ENCODE measurements around the gene SNED1. TPM values are rescaled to one million over a fixed set of nuclear protein-coding genes. Genes with fewer than 3 reads are reported as not detected.

SNED1 gene
- total and polyA plus RNA-seq, 4 donors = 0.65 to 18.1 (median 2.8) TPM

DNA sequence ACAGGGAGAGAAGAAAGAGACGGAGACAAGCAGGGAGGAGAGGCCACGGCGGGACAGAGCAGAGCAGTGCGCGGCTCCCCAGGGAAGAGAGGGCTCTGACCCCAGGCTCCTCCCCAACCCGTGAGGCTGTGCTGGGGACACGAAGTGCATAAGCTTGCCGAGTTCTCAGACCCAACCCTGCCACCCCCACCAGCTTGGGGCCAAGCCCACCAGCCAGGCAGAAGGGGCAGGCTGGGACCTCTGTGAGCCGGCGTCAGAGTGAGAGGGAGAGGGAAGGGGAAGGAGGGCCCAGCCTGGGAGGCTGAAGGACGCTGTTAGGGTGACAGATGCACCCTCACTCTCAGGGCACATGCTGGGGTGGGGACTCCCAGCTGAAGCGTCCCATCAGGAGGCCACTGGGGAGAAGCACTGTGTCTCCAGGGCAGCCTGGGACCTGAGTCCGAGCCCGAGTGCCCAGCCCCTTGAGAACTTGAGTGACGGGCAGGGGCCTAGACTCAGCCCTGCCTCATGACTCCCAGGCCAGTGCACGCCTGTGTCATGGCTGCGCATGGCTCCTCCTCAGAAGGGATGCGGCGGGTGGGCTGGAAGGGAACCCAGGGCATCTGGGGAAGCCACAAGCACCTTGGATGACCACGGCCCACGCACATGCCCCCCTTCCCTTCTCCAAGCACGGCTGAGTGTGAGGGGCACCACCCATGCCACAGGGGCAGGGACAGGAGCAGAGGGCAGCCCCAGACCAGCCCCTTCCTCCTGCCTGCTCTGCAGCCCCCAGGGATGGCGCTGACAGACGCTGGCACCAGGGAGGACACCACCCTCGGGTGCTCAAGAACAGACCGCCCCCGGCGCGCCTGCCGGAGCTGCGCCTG is 72.6 kb downstream of the SNED1 start:
- no peak overlapping the region for H3K4me3 ChIP-seq (ENCODE audit: low read depth in 1 of 3, low read length in 3 of 3)
- H3K36me3 ChIP-seq (ENCODE audit: control insufficient read depth in 4 of 4, insufficient read depth in 3 of 4, low read depth in 1 of 4, low read length in 3 of 4) = peaks cover 12 to 89% (median 31%) of the 10 kb centered on the region in 4 donors
- no peaks in the 10 kb centered on the region for H3K9me3 ChIP-seq (ENCODE audit: control insufficient read depth in 4 of 4, low read length in 3 of 4)
- H3K4me1 ChIP-seq (ENCODE audit: control insufficient read depth in 4 of 4, insufficient read depth in 4 of 4, low read length in 3 of 4) = no peaks in the 10 kb centered on the region
- no peak overlapping the region for H3K9ac ChIP-seq (ENCODE audit: low read depth in 1 of 2, low read length in 2 of 2)
- H3K27ac ChIP-seq (ENCODE audit: low read depth in 1 of 2, low read length in 2 of 2) = no peak overlapping the region
- no peaks in the 10 kb centered on the region for H3K27me3 ChIP-seq (ENCODE audit: control insufficient read depth in 4 of 4, insufficient read depth in 4 of 4, low read length in 3 of 4)
- no peak for TF ChIP-seq RXRA (IDR thresholded peaks at IDR 0.05)
- no peak for TF ChIP-seq NR2F2 (IDR thresholded peaks at IDR 0.05)
- no peak for TF ChIP-seq REST (IDR thresholded peaks at IDR 0.05)
- no peak for TF ChIP-seq HNF4G (IDR thresholded peaks at IDR 0.05)
- TF ChIP-seq CTCF (IDR thresholded peaks at IDR 0.05; ENCODE audit: low read depth, low read length, missing input control) = no peak
- no peak for TF ChIP-seq HNF4A (conservative IDR thresholded peaks at IDR 0.05)
- TF ChIP-seq, protein P1, sequence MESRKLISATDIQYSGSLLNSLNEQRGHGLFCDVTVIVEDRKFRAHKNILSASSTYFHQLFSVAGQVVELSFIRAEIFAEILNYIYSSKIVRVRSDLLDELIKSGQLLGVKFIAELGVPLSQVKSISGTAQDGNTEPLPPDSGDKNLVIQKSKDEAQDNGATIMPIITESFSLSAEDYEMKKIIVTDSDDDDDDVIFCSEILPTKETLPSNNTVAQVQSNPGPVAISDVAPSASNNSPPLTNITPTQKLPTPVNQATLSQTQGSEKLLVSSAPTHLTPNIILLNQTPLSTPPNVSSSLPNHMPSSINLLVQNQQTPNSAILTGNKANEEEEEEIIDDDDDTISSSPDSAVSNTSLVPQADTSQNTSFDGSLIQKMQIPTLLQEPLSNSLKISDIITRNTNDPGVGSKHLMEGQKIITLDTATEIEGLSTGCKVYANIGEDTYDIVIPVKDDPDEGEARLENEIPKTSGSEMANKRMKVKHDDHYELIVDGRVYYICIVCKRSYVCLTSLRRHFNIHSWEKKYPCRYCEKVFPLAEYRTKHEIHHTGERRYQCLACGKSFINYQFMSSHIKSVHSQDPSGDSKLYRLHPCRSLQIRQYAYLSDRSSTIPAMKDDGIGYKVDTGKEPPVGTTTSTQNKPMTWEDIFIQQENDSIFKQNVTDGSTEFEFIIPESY (IDR thresholded peaks at IDR 0.05) = no peak
- no peak for TF ChIP-seq FOXA2 (IDR thresholded peaks at IDR 0.05)
- no peak for TF ChIP-seq YY1 (IDR thresholded peaks at IDR 0.05)
- no peak for TF ChIP-seq FOXA1 (IDR thresholded peaks at IDR 0.05)
- DNase-seq (ENCODE audit: low spot score) = no peak
- WGBS = 91% methylated on average over 31 of the region's 31 CpGs

DNA sequence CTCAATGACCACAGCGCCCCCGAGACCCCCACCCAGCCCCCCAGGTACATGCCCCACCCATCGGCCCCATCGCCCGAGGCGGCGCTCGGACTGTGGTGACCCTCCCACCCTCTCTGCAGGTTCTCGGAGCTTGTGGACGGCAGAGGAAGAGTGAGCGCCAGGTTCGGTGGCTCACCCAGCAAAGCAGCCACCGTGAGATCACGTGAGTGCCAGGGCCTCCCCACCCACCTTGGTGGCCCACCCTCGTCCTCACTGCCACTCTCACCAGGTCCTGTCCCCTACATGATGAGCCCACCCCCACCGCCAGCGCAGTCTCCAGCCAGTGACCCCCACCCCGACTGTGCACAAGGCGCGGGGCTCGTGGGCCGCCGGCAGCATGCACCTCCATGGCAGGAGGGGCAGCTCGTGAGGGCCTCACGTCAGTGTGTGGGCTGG is 73.3 kb downstream of the SNED1 start:
- Histone ChIP-seq H3K27ac (ENCODE audit: low read depth in 1 of 2, low read length in 2 of 2) (no peak overlapping the region), H3K27me3 (ENCODE audit: control insufficient read depth in 4 of 4, insufficient read depth in 4 of 4, low read length in 3 of 4) (no peaks in the 10 kb centered on the region)
- no peak for DNase-seq (ENCODE audit: low spot score)
- TF ChIP-seq REST (IDR thresholded peaks at IDR 0.05) = no peak
- TF ChIP-seq CTCF (IDR thresholded peaks at IDR 0.05; ENCODE audit: low read depth, low read length, missing input control) = no peak
- TF ChIP-seq FOXA2 (IDR thresholded peaks at IDR 0.05) = no peak
- TF ChIP-seq YY1 (IDR thresholded peaks at IDR 0.05) = no peak
- no peak for TF ChIP-seq GABPA (IDR thresholded peaks at IDR 0.05 in 1 of 2, conservative IDR thresholded peaks at IDR 0.05 in 1 of 2)
- no peak for TF ChIP-seq RAD21 (IDR thresholded peaks at IDR 0.05)
- TF ChIP-seq, protein P1 (IDR thresholded peaks at IDR 0.05) = no peak
- TF ChIP-seq EGR1 (IDR thresholded peaks at IDR 0.05; ENCODE audit: low read depth in 2 of 2) = no peak
- no peak for TF ChIP-seq HNF4A (conservative IDR thresholded peaks at IDR 0.05)
- TF ChIP-seq NR2F2 (IDR thresholded peaks at IDR 0.05) = no peak

More for the DNA sequence above, 73.3 kb downstream of the SNED1 start:
- Histone ChIP-seq H3K4me1 (ENCODE audit: control insufficient read depth in 4 of 4, insufficient read depth in 4 of 4, low read length in 3 of 4) (no peaks in the 10 kb centered on the region), H3K36me3 (ENCODE audit: control insufficient read depth in 4 of 4, insufficient read depth in 3 of 4, low read depth in 1 of 4, low read length in 3 of 4) (peaks cover 12 to 83% (median 29%) of the 10 kb centered on the region in 4 donors), H3K4me3 (ENCODE audit: low read depth in 1 of 3, low read length in 3 of 3) (no peak overlapping the region), H3K9ac (ENCODE audit: low read depth in 1 of 2, low read length in 2 of 2) (no peak overlapping the region), H3K9me3 (ENCODE audit: control insufficient read depth in 4 of 4, low read length in 3 of 4) (no peaks in the 10 kb centered on the region)
- WGBS = 92% methylated on average over 25 of the region's 25 CpGs
